SK-N-SH treated with all-trans-retinoic acid at 6 μM for 48 hours (cell line): ENCODE measurements around the gene ABCC1.
A peak's percentile ranks its signal among the peaks of the same experiment; 100 is the strongest.

Experiments used
- ATAC-seq: fragments of 200-7000 bp; cut with Tn5 transposase; 3 replicates; pipeline ENCODE4 v1.9.1; 2020; ENCODE audit warnings: mild to moderate bottlenecking, moderate library complexity
- ARNTL ChIP-seq: fragments of 450-650 bp; formaldehyde crosslinking; IDR thresholded peaks from 2 replicates; pipeline ENCODE4 v1.5.0; 2020; ENCODE audit warnings: low read depth, mild to moderate bottlenecking, moderate library complexity, borderline replicate concordance
- BACH2 ChIP-seq: fragments of 250-450 bp; sonication (Bioruptor Pico); IDR thresholded peaks from 2 replicates; pipeline ENCODE4 v1.9.0; 2021; ENCODE audit warnings: mild to moderate bottlenecking, borderline replicate concordance
- CSDC2 ChIP-seq: fragments of 250-450 bp; sonication (Bioruptor Pico); IDR thresholded peaks from 2 replicates; pipeline ENCODE4 v1.5.0; 2020; ENCODE audit warnings: mild to moderate bottlenecking, moderate library complexity
- ISL1 ChIP-seq: fragments of 250-450 bp; sonication (Bioruptor Pico); IDR thresholded peaks from 2 replicates; pipeline ENCODE4 v2.1.2; 2022; ENCODE audit warnings: mild to moderate bottlenecking, moderate library complexity
- OSR1 ChIP-seq: fragments of 250-450 bp; sonication (Bioruptor Pico); IDR thresholded peaks from 2 replicates; pipeline ENCODE4 v1.8.0; 2022; ENCODE audit warnings: moderate library complexity, mild to moderate bottlenecking, inconsistent platforms
- PPARA ChIP-seq: fragments of 250-450 bp; sonication (Bioruptor Pico); IDR thresholded peaks from 2 replicates; pipeline ENCODE4 v1.5.0; 2020; ENCODE audit warnings: mild to moderate bottlenecking, borderline replicate concordance
- SNAI2 ChIP-seq: fragments of 250-450 bp; sonication (Bioruptor Pico); IDR thresholded peaks from 2 replicates; pipeline ENCODE4 v1.5.0; 2020; ENCODE audit warnings: mild to moderate bottlenecking, moderate library complexity
- TCF4 ChIP-seq: fragments of 250-450 bp; sonication (Bioruptor Pico); IDR thresholded peaks from 2 replicates; pipeline ENCODE4 v1.8.0; 2021; ENCODE audit warnings: mild to moderate bottlenecking, moderate library complexity, borderline replicate concordance
- TOX ChIP-seq: fragments of 250-450 bp; sonication (Bioruptor Pico); IDR thresholded peaks from 2 replicates; pipeline ENCODE4 v1.8.0; 2021; ENCODE audit warnings: mild to moderate bottlenecking, moderate library complexity, borderline replicate concordance
- ZC3H10 ChIP-seq: fragments of 250-450 bp; sonication (Bioruptor Pico); IDR thresholded peaks from 2 replicates; pipeline ENCODE4 v1.5.1; 2021; ENCODE audit warnings: mild to moderate bottlenecking, moderate library complexity
- ZFP3 ChIP-seq: fragments of 250-450 bp; sonication (Bioruptor Pico); IDR thresholded peaks from 2 replicates; pipeline ENCODE4 v1.5.0; 2020; ENCODE audit warnings: mild to moderate bottlenecking, moderate library complexity
- ZFP30 ChIP-seq: fragments of 450-650 bp; formaldehyde crosslinking; IDR thresholded peaks from 2 replicates; pipeline ENCODE4 v1.5.0; 2022; ENCODE audit warnings: mild to moderate bottlenecking, moderate library complexity
- ZNF565 ChIP-seq: fragments of 450-650 bp; formaldehyde crosslinking; conservative IDR thresholded peaks from 2 replicates; pipeline ENCODE4 v1.5.0; 2020; ENCODE audit warnings: low read depth, mild to moderate bottlenecking, moderate library complexity
- ZNF70 ChIP-seq: fragments of 450-650 bp; formaldehyde crosslinking; IDR thresholded peaks from 2 replicates; pipeline ENCODE4 v1.5.0; 2020; ENCODE audit warnings: mild to moderate bottlenecking, moderate library complexity
- ZNF8 ChIP-seq: fragments of 450-650 bp; formaldehyde crosslinking; IDR thresholded peaks from 2 replicates; pipeline ENCODE4 v1.5.0; 2020; ENCODE audit warnings: mild to moderate bottlenecking, moderate library complexity
- TF ChIP-seq, protein P1 (sequence below): fragments of 250-450 bp; sonication (Bioruptor Pico); IDR thresholded peaks from 2 replicates; pipeline ENCODE4 v1.5.1; 2020; ENCODE audit warnings: low read depth, mild to moderate bottlenecking, moderate library complexity
- TF ChIP-seq, protein P2 (sequence below): fragments of 250-450 bp; sonication (Bioruptor Pico); IDR thresholded peaks from 2 replicates; pipeline ENCODE4 v1.8.0; 2020; ENCODE audit warnings: mild to moderate bottlenecking, moderate library complexity, borderline replicate concordance
- TF ChIP-seq, protein P3 (sequence below): fragments of 250-450 bp; sonication (Bioruptor Pico); IDR thresholded peaks from 2 replicates; pipeline ENCODE4 v1.5.1; 2021; ENCODE audit warnings: mild to moderate bottlenecking, moderate library complexity

ABCC1 gene

DNA sequence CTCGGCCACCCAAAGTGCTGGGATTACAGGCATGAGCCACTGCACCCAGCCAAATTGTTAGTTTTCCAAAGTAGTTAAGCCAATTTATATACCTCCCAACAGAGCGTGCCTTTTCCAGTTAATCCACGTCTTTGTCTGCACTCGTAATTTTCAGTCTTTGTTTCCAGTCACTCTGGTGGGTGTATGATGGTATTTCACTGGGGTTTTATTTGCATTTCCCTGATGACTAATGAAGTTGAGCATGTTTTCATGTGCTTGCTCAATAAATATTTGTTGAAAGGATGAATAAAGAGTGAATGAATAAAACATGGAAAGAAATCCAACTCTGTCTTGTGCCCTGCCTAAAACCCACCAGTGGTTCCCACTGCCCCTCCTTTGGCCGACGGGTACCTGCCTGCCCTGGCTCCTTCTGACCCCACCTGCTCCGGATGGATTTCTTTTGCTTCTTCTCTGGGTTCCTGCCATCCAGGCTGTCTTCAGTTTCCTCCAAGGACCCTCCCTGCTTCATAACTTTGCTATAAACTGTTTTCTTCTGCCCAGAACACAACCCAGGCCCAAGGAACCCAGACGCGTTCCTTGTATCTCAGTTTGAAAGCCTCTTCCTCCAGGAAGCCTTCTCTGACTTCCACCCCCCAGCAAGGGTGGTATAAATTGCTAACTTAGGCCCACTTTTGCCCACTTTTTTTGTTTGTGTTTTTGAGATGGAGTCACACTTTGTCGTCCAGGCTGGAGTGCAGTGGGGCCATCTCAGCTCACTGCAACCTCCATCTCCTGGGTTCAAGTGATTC, 3.0 kb upstream of the ABCC1 start (continued):
- TF ChIP-seq ISL1 (CRISPR knock-in tag) (no peak), ARNTL (CRISPR knock-in tag) (no peak), ZNF8 (CRISPR knock-in tag) (no peak), TCF4 (CRISPR knock-in tag) (no peak)
- TF ChIP-seq, protein P1, sequence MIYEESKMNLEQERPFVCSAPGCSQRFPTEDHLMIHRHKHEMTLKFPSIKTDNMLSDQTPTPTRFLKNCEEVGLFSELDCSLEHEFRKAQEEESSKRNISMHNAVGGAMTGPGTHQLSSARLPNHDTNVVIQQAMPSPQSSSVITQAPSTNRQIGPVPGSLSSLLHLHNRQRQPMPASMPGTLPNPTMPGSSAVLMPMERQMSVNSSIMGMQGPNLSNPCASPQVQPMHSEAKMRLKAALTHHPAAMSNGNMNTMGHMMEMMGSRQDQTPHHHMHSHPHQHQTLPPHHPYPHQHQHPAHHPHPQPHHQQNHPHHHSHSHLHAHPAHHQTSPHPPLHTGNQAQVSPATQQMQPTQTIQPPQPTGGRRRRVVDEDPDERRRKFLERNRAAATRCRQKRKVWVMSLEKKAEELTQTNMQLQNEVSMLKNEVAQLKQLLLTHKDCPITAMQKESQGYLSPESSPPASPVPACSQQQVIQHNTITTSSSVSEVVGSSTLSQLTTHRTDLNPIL (CRISPR knock-in tag) = no peak
- TF ChIP-seq, protein P2, sequence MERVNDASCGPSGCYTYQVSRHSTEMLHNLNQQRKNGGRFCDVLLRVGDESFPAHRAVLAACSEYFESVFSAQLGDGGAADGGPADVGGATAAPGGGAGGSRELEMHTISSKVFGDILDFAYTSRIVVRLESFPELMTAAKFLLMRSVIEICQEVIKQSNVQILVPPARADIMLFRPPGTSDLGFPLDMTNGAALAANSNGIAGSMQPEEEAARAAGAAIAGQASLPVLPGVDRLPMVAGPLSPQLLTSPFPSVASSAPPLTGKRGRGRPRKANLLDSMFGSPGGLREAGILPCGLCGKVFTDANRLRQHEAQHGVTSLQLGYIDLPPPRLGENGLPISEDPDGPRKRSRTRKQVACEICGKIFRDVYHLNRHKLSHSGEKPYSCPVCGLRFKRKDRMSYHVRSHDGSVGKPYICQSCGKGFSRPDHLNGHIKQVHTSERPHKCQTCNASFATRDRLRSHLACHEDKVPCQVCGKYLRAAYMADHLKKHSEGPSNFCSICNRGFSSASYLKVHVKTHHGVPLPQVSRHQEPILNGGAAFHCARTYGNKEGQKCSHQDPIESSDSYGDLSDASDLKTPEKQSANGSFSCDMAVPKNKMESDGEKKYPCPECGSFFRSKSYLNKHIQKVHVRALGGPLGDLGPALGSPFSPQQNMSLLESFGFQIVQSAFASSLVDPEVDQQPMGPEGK (CRISPR knock-in tag) = no peak

DNA sequence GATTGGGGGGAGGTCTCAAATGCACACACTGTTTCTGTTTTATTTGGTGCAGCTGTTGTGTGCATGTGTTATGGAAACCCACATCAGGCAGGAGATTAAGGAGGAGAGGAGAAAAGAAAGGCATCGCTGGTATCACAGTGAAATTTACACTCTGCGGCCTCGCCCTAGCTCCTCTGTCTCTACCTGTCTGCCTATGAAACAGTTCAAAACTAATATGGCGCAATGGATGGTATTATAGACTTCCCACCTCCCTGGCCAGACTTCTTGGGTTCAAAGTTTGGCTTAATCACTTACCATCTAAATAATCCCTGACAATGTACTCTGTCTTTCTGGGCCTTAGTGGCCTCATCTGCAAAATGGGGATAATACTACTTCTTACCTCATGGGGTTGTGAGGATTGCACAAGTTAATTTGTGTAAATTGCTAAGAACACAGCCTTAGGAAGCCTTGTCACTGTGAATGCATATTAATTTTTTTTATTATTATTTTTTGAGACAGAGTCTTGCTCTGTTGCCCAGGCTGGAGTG, 1.4 kb upstream of the ABCC1 start:
- ATAC-seq = no peak
- no peak for TF ChIP-seq PPARA (CRISPR knock-in tag)
- no peak for TF ChIP-seq BACH2 (CRISPR knock-in tag)

DNA sequence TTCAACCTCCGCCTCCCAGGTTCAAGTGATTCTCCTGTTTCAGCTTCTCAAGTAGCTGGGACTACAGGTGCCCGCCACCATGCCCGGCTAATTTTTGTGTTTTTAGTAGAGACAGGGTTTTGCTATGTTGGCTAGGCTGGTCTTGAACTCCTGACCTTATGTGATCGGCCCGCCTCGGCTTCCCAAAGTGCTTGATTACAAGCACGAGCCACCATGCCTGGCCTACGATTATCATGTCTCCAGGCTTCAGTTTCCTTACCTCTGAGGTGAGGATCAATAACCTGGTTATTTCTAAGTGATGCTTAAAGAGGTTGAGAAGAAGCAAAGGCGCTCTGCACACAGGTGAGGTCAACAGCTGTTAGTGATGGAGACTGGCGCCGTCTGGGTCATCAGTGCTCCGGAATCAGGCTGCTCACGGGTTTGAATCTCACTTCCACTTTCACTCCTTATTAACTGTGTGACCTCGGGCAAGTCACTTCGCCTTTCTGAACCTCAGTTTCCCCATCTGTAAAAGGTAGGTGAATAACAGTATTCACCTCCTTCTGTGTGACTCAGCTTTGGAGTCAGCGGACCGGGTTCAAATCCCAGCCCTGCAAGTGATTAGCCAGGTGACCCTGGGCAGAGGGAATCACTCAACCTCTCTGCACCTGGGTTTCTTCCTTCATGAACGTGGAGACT, 745 bp upstream of the ABCC1 start:
- TF ChIP-seq TCF4 (CRISPR knock-in tag) (no peak), ZNF565 (CRISPR knock-in tag) (no peak), ISL1 (CRISPR knock-in tag) (no peak), ZC3H10 (CRISPR knock-in tag) (no peak)
- TF ChIP-seq, protein P1 (CRISPR knock-in tag) = no peak
- TF ChIP-seq, protein P2 (CRISPR knock-in tag) = no peak
- TF ChIP-seq, all 23 proteins: peak for 0
- no peak for ATAC-seq

DNA sequence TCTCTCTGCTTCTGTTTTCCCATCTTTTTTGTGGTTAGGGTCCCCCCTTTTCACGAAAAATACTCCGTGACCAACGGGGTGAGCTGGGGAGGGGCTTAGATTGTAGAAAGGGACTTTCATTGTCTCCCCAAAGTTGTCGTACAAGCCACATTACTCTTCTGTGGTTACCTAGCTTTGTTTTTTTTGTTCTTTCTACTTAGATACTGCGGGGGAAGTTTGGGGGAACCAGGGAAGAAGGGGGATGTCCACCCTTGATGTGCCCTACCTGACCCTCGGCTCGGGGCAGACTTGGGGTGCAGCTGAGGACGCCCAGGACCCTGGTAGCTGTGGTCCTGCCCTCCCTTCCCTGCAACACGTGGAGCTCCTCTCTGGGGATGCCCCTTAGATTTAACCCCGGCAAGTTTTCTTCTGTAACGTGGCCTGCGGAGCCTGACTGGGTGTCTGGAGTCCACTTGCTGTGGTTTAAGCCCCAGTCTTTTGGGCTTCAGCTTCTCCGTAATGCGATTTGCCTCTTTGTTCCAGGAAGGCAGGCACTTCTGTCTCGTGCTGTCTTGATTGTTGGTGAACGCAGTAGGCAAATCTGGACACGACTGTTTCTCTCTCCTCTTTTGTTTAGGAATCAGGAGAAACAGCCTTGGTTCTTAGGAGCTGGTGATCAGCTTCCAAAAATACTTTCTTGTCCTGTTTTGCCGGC, 892 bp downstream of the ABCC1 start:
- TF ChIP-seq, protein P2 (CRISPR knock-in tag) = no peak
- no peak for TF ChIP-seq ARNTL (CRISPR knock-in tag)
- no peak for TF ChIP-seq SNAI2
- TF ChIP-seq ZFP30 = no peak
- ATAC-seq = peak; percentile 77

DNA sequence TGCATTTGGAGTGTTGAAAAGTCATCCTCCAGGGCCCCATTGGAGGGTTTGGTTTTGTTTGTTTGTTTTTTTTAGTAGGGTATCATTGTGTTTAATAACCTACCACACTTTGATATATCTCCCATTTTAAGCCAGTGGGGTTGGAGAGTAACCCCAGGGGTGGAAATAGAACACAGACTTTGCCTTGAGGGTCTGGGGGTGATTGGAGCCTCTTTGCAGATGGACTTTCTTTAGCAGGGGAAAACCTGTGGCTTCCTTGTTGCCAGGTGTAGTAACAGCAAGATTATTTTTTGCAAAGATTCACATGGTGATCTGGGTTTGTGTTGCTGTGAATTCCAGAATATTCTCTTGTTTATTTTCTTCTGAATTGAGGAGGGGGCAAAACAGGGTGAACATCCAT, 1.5 kb downstream of the ABCC1 start:
- no peak; the same call in 2 of the 3 replicates for ATAC-seq
- TF ChIP-seq TOX = no peak
- TF ChIP-seq ZNF70 = no peak
- TF ChIP-seq, protein P3, sequence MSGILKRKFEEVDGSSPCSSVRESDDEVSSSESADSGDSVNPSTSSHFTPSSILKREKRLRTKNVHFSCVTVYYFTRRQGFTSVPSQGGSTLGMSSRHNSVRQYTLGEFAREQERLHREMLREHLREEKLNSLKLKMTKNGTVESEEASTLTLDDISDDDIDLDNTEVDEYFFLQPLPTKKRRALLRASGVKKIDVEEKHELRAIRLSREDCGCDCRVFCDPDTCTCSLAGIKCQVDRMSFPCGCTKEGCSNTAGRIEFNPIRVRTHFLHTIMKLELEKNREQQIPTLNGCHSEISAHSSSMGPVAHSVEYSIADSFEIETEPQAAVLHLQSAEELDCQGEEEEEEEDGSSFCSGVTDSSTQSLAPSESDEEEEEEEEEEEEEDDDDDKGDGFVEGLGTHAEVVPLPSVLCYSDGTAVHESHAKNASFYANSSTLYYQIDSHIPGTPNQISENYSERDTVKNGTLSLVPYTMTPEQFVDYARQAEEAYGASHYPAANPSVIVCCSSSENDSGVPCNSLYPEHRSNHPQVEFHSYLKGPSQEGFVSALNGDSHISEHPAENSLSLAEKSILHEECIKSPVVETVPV (CRISPR knock-in tag) = no peak
- TF ChIP-seq ZNF565 (CRISPR knock-in tag) = no peak
- TF ChIP-seq ZC3H10 (CRISPR knock-in tag) = no peak
- no peak for TF ChIP-seq ARNTL (CRISPR knock-in tag)
- no peak for TF ChIP-seq CSDC2
- TF ChIP-seq ZFP3 (CRISPR knock-in tag) = no peak
- TF ChIP-seq, protein P1 (CRISPR knock-in tag) = no peak
- TF ChIP-seq OSR1 (CRISPR knock-in tag) = no peak
